Gastrocnemius medialis (tissue), 4 donors: ENCODE data around the gene GAP43. TPM values are rescaled to one million over a fixed set of nuclear protein-coding genes. Genes with fewer than 3 reads are reported as not detected.

Experiments used
- ATAC-seq, 2 donors: fragments of 150-250 bp; one replicate each; pipeline ENCODE4 v1.9.1; 2016
- DNase-seq, 2 donors: peaks; one replicate each; pipeline ENCODE4 v3.0.0-alpha.2; 2019
- H3K27ac ChIP-seq, 4 donors: fragments of 200-600 bp; sonication (generic); 1 replicate in 1 of 4; 2 replicates in 3 of 4; pipeline ENCODE4 v1.5.1; 2016 to 2018; ENCODE audit warnings: mild to moderate bottlenecking in 2 of 4, moderate library complexity in 1 of 4
- H3K27me3 ChIP-seq, 3 donors: fragments of 200-600 bp; sonication (generic) in 2 of 3; 1 replicate in 1 of 3; 2 replicates in 2 of 3; pipeline versions ENCODE4 v1.5.1 to v1.6.0; 2016 to 2019; ENCODE audit warnings: mild to moderate bottlenecking in 1 of 3, moderate library complexity in 1 of 3
- H3K36me3 ChIP-seq, 2 donors: fragments of 200-600 bp; sonication (generic) in 1 of 2; one replicate each; pipeline ENCODE4 v1.5.1; 2017 to 2018
- H3K4me1 ChIP-seq, 2 donors: fragments of 200-600 bp; sonication (generic) in 1 of 2; one replicate each; pipeline ENCODE4 v1.5.1; 2016 to 2017; ENCODE audit warnings: mild to moderate bottlenecking in 2 of 2
- H3K4me3 ChIP-seq, 4 donors: fragments of 200-600 bp; sonication (generic) in 3 of 4; 1 replicate in 1 of 4; 2 replicates in 3 of 4; pipeline ENCODE4 v1.5.1; 2016 to 2019; ENCODE audit warnings: mild to moderate bottlenecking in 2 of 4
- H3K9me3 ChIP-seq, 3 donors: fragments of 200-600 bp; sonication (generic) in 2 of 3; 1 replicate in 1 of 3; 2 replicates in 2 of 3; pipeline ENCODE4 v1.5.1; 2016 to 2019
- CTCF ChIP-seq, 5 experiments: fragments of 450-650 bp in 3 of 5; fragments of 200-600 bp in 2 of 5; sonication (generic) in 2 of 5; IDR thresholded peaks in 4 of 5; conservative IDR thresholded peaks in 1 of 5; 1 replicate in 4 of 5; 2 replicates in 1 of 5; pipeline ENCODE4 v1.5.1; 2016 to 2019; ENCODE audit warnings: antibody characterized with exemption in 5 of 5, mild to moderate bottlenecking in 3 of 5, moderate library complexity in 3 of 5
- POLR2A ChIP-seq, 2 donors: fragments of 450-650 bp; IDR thresholded peaks; one replicate each; pipeline ENCODE4 v1.6.1; 2017; ENCODE audit warnings: antibody characterized with exemption in 2 of 2, mild to moderate bottlenecking in 2 of 2, moderate library complexity in 2 of 2
- in situ Hi-C, 4 donors: fragments of 200-750 bp; cut with MboI; loops; one replicate each; pipeline versions ENCODE4 v1.15.0 to v1.8.0; 2017; ENCODE audit warnings: low sequenced_read_pairs in 4 of 4
- intact Hi-C: fragments of 100-400 bp; cut with DNase I; formaldehyde crosslinking; loops from one replicate; pipeline ENCODE4 v1.15.1; 2023; ENCODE audit warnings: low total_unique reads
- total RNA-seq, 4 donors: library from RNA; depleted of rRNA; stranded (reverse); fragments of >200 nt; gene quantifications; one replicate each; pipeline versions ENCODE4 v1.1.0 to v1.2.3, GENCODE V29; 2016

GAP43 gene
- total RNA-seq, 4 donors from 2014 or later, result 0.20 TPM; not detected in 3

- TF ChIP-seq CTCF (IDR thresholded peaks at IDR 0.05 in 4 of 5, conservative IDR thresholded peaks at IDR 0.05 in 1 of 5), result no peak
- Histone ChIP-seq H3K27me3 (no peaks in the 10 kb centered on the region), H3K27ac (no peak overlapping the region), H3K36me3 (no peaks in the 10 kb centered on the region), H3K9me3 (no peaks in the 10 kb centered on the region), H3K4me1 (no peaks in the 10 kb centered on the region), H3K4me3 (no peak overlapping the region)
- ATAC-seq (no peak), DNase-seq (no peak)
- intact Hi-C loops, result no loop called here
- in situ Hi-C loops, result no loop called here
These were observed 87.5 kb downstream of the GAP43 start for GRCh38 chr3:115710799-115711198.

GRCh38 chr3:115712871-115713270 lies 89.6 kb downstream of the GAP43 start:
- no peak for ATAC-seq
- Histone ChIP-seq H3K27ac (no peak overlapping the region), H3K36me3 (no peaks in the 10 kb centered on the region), H3K4me3 (no peak overlapping the region), H3K27me3 (no peaks in the 10 kb centered on the region), H3K9me3 (no peaks in the 10 kb centered on the region), H3K4me1 (no peaks in the 10 kb centered on the region)
- intact Hi-C loops, result no loop called here
- in situ Hi-C loops, result no loop called here
- no peak for DNase-seq
- TF ChIP-seq POLR2A (IDR thresholded peaks at IDR 0.05) (no peak), CTCF (IDR thresholded peaks at IDR 0.05 in 4 of 5, conservative IDR thresholded peaks at IDR 0.05 in 1 of 5) (no peak)

- in situ Hi-C loops, result no loop called here
These were observed 90.0 kb downstream of the GAP43 start for GRCh38 chr3:115713284-115713683.

GRCh38 chr3:115715241-115715745 lies 92.0 kb downstream of the GAP43 start:
- H3K9me3 ChIP-seq, result no peaks in the 10 kb centered on the region
- no peak for ATAC-seq
- H3K36me3 ChIP-seq, result no peaks in the 10 kb centered on the region
- H3K4me1 ChIP-seq, result no peaks in the 10 kb centered on the region
- DNase-seq, result no peak
- no peaks in the 10 kb centered on the region for H3K27me3 ChIP-seq
- TF ChIP-seq CTCF (IDR thresholded peaks at IDR 0.05 in 4 of 5, conservative IDR thresholded peaks at IDR 0.05 in 1 of 5) (no peak), POLR2A (IDR thresholded peaks at IDR 0.05) (no peak)
- intact Hi-C loops (no loop called here), in situ Hi-C loops (no loop called here)
- no peak overlapping the region for H3K4me3 ChIP-seq
- H3K27ac ChIP-seq, result no peak overlapping the region

More at GRCh38 chr3:115713284-115713683, 90.0 kb downstream of the GAP43 start:
- Histone ChIP-seq H3K4me3 (no peak overlapping the region), H3K36me3 (no peaks in the 10 kb centered on the region), H3K9me3 (no peaks in the 10 kb centered on the region), H3K27me3 (no peaks in the 10 kb centered on the region), H3K4me1 (no peaks in the 10 kb centered on the region), H3K27ac (no peak overlapping the region)
- DNase-seq, result no peak
- intact Hi-C loops, result no loop called here
- TF ChIP-seq POLR2A (IDR thresholded peaks at IDR 0.05) (no peak), CTCF (IDR thresholded peaks at IDR 0.05 in 4 of 5, conservative IDR thresholded peaks at IDR 0.05 in 1 of 5) (no peak)
- no peak for ATAC-seq

GRCh38 chr3:115720983-115721382 lies 97.7 kb downstream of the GAP43 start:
- Histone ChIP-seq H3K4me1 (no peaks in the 10 kb centered on the region), H3K4me3 (no peak overlapping the region), H3K27ac (no peak overlapping the region), H3K27me3 (no peaks in the 10 kb centered on the region), H3K36me3 (no peaks in the 10 kb centered on the region), H3K9me3 (no peaks in the 10 kb centered on the region)
- TF ChIP-seq POLR2A (IDR thresholded peaks at IDR 0.05) (no peak), CTCF (IDR thresholded peaks at IDR 0.05 in 4 of 5, conservative IDR thresholded peaks at IDR 0.05 in 1 of 5) (no peak)
- intact Hi-C loops, result no loop called here
- ATAC-seq (peak in 1 of 2 donors; percentile 24), DNase-seq (no peak)
- in situ Hi-C loops, result no loop called here
